ENCODE measurements around the gene TMEM121.

Gene TMEM121

DNA sequence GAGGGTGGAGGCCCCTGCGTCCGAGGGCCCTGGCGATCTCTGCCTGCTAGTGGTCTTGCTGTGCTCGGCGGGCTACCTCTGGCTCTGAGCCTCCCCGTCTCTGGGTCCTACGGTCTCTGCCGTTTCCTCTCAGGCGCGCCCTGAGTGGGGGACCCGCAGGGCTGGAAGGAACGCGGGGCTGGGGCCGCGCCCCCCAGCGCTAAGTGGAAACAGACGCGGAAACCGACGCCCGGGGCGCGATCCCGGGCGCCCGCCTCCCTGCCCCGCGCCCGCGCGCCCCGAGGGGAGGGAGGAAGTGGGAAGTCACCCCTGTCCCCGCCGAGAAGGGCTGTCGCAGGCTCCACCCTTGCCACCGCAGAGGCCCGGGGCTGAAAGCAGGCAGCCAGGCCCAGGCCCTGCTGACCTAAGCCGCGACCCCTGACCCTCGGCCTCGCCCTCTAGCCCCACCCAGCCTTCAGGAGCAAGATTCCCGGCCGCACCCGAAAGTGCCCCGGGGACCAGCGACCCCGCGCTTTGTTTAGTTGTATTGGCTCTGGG, 38.9 kb upstream of the TMEM121 start:
- peak; percentile 54 for DNase-seq (ENCODE audit: low spot score)

DNA sequence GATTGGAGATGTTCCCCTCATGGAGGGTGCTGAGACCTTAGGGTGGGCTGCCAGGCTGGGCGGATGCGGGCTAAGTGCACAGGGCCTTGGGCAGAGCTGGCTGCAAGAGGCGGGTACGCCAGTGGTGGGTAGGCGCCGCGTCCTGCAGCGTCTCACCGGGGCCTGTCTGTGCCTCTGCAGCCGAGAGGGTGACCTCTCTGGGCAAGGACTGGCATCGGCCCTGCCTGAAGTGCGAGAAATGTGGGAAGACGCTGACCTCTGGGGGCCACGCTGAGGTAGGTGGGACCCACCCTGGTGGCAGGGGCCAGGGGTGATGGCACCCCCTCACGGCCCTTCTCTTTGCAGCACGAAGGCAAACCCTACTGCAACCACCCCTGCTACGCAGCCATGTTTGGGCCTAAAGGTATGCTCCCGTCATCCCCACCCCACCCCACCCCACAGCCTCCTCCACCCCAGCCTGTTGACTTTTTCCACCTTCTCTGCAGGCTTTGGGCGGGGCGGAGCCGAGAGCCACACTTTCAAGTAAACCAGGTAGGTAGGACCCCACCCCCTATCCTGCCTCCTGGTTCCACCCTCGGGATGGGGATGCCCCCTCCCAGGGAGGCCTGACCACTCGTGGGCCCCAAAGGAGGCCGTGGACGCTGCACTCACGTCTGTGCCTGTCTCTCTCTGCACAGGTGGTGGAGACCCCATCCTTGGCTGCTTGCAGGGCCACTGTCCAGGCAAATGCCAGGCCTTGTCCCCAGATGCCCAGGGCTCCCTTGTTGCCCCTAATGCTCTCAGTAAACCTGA, 38.2 kb upstream of the TMEM121 start:
- no peak for DNase-seq (ENCODE audit: low spot score)

DNA sequence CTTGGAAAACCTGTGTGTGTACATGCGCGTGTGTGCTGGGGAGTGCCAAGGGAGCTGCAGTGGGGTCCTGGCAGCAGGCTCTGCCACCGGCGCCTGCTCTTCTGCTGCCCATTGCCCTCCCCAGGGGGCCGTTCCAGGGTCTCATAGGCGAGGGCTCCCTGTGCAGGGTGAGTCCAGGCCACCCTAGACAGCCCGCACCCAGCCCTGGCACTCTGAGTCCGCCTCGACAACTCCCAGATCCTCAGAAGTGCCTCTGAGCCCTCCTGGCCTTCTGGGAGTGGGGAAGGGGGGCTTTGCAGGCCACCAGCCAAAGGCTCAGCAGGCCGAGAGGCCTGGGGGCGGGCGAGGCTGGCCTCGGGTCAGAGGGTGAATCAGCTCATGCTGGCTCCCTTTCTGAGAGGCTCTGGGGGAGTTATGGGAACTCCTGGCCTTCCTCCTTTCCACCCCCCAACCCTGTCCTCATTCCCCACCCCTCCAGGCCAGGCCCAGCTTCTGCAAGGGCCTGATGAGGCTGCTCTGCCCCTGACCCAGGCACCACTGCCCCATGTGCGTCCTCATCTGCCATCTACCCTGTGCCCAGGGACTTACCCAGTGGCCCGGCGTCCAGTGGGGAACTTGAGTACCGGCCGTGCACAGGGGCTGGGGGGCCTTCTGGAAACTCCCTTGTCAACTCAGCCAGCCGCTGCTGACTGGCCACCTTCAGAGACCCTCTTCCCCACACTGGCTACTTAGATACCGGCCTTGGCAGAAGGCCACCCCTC, 37.4 kb upstream of the TMEM121 start:
- DNase-seq (ENCODE audit: low spot score) = no peak

DNA sequence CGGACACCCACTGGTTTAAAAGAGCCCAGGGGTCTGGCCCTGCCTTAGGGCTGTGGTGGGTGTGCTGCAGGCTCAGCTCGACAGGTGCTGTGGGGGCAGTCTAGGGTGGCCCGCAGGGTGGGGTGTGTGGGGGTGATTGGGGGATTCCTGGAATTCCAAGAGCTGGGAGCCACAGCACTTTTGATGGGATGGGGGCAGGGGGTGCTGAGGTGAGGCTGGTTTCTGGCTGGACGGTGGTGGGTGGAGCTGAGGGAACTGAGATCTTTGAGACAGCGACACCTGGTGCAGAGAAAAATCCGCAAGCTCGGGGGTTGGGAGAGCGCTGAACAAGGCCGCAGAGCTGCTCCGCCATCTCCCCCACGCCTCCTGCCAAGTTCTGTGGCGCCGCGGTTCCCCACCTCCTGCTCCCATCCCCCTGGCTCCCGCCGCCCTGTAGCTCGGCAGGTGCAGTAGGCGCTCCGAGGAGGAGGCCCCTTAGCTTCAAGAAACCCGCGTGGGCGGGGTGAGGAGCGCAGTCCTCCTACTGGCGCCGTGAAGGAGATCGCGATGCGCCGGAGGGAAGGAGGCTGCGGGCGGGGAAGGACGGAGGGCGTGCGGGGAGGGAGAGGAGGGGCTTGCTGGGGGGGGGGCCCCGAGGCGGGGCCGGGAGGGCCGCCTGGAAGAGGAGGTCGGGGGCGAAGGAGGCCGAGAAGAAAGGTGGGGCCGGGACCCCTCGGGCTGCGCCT, 36.7 kb upstream of the TMEM121 start:
- peak; percentile 91 for DNase-seq (ENCODE audit: low spot score)

DNA sequence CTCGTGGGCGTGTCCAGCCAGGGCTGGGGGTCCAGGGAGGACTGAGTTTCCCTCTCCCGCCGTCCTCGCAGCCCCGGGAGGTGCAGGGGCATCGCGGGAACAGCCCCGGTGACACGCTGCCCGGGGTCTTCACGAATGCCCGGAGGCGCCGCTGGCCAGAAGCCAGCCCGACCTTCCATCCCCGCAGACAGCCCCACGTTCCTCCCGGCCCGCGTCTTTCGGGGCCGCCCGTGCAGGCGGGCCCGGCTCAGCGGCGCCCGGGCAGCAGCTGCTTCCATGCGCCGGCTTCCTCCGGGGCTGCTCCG, 36.2 kb upstream of the TMEM121 start:
- DNase-seq (ENCODE audit: low spot score) = no peak

DNA sequence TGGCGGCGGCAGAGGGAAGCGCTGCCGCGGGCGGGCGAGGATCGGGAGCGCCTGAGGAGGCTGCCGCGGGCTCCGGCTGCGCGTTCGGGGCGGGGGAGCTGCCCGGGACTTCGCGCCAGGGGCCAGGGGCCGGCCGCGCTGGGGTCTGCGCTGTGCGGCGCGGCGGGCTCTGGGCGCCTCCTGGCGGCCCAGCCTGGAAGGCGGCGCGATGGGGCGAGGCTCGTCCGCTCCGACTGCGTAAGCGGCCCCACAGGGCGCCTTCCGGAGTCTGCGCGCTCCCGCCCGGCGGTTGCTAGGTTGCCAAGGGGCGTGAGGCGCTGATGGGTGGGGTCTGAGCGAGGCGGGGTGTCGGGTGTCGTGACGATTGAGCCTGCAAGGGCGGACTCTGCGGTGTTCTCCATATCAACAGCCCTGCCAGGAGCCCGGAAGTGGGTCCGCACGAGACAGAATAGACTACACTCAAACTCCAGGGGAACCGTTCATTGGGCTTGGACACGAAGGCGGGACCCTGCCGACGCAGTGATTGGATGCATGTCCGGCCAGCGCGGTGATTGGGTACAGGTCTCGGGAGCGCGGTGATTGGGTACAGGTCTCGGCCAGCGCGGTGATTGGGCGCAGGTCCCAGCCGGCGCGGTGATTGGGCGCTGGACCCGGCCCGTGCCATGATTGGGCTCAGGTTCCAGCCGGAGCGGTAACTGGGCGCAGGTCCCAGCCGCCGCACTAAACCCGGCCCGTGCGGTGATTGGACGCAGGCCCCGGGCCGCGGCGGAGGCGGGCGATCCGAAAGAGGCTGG, 35.6 kb upstream of the TMEM121 start, which contains the start of gene TEDC1:
Gene TEDC1, plus strand, starts transcription at position 675 of the 794 bp plus-strand sequence. CDS start 130 bp downstream, outside the sequence.
- peak; percentile 99 for DNase-seq (ENCODE audit: low spot score)

DNA sequence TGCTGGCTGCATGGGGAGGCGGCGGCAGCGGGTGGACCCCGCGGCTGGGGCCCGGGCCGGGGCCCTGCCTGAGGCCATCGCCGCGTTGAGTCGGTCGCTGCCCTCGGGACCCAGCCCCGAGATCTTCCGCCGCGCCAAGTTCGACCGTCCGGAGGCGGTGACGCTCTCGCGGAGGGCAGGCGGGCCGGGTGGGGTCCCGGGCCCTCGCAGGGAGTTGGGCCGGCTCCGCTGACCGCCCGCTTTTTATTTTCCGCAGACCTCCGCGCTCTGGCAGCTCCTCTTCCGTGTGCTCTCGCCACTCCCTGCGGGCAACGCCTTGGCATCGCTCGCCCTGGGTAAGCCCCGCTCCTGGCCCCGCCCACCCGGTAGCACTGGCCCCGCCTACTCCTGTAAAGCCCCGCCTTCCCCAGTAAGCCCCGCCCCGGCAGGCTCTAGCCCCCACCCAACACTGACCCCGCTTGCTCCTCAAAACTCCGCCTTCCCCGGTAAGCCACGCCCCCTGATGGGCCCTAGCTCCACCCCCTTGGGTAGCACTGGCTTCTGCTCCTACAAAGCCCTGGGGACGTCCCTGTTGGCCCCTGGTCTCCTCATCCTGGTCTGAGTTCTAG, 34.9 kb upstream of the TMEM121 start:
- peak; percentile 90 for DNase-seq (ENCODE audit: low spot score)

DNA sequence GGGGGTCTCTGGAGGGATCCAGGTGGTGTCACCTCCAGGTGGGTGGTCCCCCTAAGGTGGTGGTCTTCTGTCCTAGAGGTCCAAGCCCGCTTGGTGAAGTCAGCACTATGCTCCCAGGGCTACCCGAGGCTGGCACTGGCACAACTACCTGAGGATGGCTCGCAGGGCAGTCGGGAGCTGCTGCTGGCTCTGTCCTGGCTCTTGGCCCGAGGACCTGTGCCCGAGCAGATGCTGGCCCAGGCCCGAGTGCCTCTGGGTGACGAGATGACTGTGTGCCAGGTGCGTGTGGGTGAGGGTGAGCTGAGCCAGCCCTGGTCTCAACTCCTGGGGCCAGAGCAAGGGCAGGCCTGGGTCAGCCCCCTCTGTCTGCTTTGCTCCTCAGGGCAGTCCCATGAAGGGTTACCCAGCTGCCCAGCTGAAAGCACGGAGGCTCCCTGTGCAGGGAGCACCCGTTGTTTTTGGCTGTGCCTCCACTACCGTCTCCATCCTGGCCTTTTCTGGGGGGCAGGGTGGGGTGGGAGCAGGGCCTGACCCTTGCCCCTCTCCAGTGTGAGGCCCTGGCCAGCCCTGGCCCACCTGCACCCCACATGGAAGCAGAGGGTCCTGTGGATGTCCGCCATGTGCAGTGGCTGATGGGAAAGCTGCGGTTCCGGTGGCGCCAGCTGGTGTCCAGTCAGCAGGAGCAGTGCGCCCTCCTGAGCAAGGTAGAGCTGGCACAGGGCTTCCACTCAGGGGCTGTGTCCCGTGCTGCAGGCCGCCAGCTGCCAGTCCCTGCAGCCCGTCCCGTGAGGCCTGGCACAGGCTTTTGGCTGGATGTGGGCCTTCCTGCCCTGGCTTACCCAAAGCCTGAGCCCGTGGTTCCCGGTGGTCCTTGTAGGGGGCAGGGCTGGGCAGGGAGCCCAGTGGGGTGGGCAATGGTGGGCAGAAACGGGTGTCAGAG, 34.1 kb upstream of the TMEM121 start:
- DNase-seq (ENCODE audit: low spot score) = no peak

DNA sequence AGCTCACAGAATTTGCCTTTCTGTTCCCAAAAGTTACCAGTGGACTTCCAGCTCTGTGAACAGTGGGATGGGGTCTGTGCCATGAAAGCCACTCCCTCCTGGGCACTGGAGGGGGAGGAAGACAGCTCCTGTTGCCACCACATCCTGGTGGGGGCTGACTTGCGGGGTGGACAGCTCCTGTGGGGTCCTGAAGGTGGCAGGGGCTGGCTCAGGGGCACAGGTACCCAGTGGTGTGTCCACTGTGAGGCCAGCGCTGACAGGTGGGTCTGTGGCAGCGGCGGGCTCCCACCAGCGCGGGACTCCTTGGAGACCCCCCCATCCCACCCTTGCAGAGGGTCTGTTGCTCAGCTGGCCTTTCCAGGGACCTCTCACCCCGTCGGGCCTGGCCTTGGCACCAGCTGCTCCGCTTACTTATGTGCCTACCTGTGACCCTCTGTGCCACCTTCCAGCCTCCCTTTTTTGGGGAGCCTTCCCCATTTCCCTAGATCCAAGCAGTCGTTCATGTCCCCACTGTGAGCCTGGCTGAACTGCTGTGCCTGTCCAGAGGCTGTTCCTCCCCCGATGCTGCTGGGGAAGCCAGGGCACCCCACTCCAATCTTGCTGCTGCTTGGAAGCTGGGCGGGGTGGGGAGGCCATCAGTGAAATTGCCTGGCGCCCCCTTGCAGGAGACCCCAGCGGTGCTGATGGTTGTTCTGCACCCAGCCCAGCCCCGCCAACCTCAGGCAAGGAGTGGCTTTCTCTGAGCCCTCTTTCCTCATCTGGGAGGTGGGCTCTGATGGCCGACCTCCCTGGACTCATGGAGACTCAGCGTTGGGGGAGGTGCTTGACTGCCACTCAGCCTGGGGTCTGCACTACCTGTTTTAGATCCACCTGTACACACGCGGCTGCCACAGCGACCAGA, 33.2 kb upstream of the TMEM121 start:
- DNase-seq (ENCODE audit: low spot score) = no peak

DNA sequence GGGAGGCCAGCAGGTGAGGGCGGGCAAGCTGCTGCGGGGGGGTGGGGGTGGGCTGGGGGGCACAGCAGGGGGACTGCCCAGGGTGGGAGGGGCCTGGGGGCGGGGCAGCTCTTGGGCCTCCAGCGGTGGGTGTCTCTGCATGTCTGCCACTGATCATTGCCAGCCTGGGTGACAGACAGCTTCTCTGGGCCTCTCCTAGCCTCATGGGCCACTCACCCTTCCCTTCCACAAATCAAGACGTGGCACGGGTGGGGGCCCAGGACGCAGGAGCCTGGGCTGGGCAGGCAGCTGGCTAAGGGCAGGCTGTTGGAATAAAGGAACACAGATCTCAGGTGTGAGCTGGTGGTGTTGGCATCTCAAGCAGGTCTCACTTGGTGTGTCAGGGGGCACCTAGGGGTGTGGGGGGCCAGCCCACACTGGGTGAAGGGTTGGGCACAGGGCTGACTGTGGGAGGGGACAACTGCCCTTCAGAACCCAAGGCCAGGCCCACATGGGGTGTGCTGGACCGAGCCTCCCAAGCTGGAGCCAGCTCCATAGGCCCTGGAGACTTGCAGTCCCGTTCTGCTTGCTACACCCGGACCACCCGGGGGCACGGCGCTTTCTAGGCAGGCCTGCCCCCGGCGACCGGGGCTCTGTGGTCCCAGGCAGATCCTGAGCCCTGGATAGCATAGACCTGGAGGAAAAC, 32.3 kb upstream of the TMEM121 start:
- DNase-seq (ENCODE audit: low spot score) = no peak

DNA sequence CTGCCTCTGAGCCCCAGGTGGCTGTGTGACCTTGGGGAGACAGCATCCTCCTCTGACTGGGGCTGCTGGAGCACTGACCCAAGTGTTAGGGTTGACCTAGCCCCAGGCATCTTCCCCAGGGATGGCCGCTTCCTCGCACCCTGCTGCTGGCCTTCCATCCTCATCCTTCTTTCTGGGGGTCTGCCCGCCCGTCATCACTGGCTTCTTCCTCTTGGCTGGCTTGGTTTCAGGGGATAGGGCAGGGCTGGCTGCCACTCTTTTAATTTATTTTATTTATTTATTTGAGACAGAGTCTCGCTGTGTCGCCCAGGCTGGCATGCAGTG, 31.8 kb upstream of the TMEM121 start:
- DNase-seq (ENCODE audit: low spot score) = no peak

DNA sequence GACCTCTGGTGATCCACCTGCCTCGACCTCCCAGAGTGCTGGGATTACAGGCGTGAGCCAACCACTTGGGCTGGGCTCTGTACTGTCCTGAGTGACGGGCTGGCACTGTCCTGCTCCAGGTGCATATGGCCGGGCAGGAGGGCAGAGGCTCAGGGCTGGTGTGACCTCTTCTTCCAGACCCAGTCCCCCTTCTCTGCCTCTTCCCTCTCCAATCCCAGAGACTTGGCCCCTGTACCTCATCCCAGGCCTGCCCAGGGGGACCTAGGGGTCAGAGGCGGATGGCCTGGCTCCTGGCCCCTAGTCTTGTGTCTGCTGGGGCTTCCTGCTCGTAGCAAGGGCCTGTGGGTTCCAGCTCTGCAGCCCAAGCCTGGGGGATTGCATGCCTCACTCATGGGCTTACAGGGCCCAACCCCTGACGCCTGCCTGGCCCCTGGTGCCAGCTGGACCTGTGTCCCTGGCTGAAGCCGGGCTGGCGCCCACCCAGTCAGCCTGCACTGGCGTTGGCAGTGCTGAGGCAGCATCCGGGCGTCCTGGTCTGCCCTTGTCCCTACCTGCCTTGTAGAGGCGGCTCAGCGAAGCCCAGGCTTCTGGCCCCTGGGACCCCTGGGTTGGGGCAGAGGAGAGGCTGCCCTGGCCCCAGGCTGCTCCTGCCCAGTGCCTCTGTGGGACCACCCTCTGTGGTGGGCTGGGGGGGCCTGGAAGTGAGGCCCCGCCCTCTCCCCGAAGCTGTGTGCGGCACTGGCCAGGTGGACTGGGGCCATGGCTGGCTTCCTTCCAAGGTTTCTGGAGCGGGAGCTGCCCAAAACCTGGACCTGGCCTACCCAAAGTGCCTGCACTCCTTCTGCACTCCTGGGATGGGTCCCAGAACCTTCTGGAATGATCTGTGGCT, 31.0 kb upstream of the TMEM121 start:
- DNase-seq (ENCODE audit: low spot score) = no peak

DNA sequence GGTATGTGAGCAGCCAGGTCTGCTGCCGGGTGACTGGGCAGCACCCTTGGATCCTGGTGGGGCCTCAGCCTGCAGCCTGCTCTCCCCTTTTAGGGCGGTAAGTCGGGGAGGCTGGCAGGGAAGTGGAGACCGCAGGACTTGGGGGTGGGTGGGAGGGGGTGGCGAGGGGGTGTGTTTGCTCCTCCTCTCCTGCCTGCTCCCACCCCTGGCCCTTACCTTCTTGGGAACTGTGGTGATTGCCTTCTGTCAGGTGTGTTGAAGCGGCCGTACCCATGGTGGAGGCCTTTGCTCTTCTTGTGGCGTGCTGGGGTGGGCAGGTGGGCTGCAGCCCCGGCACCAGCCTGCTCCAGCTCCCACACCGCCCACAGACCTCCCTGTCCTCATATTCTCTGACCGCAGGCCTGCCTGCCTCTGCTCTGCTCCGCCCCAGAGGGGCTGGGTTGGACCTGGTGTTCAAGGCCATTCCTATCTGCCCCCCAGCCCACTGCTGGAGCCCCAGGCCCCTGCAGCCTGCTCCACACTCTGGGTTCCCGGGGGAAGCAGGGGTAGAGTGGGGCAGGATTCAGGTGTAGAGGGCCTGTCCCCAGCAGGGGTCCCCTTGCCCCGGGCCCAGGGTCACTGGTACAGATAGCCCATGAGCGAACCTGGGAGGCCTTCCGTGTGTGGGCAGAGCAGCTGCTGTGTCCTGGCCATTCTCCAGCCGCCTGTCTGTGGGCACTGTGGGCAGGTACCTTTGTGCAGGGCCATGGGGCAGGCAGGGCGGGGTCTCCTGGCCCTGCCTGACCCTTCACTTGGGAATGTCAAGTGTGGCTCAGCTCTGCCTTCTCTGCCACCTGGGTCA, 30.2 kb upstream of the TMEM121 start:
- no peak for DNase-seq (ENCODE audit: low spot score)

DNA sequence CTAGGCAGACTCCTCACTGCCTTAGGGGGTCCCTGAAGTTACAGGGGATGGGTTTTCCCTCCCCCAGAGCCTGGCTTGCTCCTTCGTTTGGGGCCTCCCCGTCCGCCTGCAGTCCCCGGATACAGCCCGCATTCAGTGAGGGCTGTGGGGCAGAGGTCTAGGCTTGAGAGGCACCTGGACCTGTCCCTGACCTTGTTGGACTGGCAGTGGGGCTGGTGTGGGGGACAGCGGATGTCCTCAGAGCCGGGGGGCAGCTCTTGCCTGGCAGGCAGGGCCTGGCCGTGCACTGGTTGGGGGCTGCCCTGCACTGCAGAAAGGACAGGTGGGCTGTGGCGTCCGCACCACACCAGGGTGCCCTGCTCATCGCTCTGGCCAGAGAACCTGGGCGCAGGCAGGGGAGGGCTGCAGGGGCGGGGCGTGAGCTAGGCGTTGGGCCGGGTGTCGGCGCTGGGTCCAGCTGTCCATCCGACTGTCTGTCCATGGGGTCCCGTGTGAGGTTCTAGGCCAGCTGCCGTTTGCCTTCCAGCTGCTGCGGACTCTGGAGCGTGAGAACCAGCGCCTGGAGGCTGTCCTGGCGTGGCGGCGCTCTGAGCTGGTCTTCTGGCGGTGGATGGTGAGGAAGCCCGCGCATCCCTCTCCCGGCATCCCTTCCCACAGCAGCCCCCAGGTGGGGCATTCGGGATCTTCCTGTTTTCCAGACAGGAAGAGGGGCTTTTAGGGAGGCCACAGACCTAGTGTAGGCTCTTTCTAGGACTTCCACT, 29.4 kb upstream of the TMEM121 start:
- no peak for DNase-seq (ENCODE audit: low spot score)

DNA sequence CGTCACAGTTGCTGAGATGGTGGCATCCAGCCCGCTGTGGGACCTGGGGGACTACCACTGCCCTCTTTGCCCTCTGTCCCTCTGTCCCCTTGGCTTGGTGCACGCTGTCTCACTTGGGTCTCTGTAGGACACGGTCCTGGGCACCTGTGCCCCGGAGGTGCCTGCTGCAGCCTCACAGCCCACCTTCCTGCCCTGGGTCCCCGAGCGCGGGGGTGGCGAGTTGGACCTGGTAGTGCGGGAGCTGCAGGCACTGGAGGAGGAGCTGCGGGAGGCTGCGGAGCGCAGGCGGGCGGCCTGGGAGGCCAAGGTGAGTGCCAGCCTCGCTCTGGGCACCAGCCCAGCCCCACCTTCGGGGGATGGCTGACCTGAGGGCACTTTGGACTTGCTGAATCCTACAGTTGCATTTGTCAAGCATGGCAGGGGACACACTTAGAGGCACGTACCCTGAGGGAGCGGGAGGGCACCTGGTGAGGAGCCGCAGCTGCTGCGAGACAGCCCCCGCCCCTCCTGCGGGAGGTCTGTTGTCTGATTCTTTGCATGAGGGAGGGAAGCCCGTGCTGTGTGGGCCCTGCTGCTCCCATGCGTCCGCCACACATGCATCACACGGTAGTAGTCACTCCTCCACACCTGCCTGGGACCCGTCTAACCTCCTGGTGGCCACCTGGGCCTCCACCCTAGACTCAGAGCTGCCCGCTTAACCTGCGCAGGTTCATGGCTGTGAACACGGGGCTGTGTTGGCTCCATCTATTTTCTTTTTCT, 28.5 kb upstream of the TMEM121 start:
- no peak for DNase-seq (ENCODE audit: low spot score)

Measured in NAMALWA (cell line).